Lower leg skin (tissue), 4 donors: ENCODE data around the gene SPC25. TPM values are rescaled to one million over a fixed set of nuclear protein-coding genes. Genes with fewer than 3 reads are reported as not detected.
A peak's percentile ranks its signal among the peaks of the same experiment; 100 is the strongest.
"Not testable (repeated sequence)": the region's sequence is repeated elsewhere in the genome, so short reads cannot be mapped to it uniquely, and the experiment has no call there.

Source experiments
- DNase-seq, 2 donors: peaks; one replicate each; pipeline ENCODE4 v3.0.0-alpha.2; 2019; ENCODE audit warnings: low spot score in 2 of 2
- H3K4me3 ChIP-seq: fragments of 200-600 bp; sonication (generic); 2 replicates; pipeline ENCODE4 v1.5.1; 2017; ENCODE audit warnings: mild to moderate bottlenecking, low read depth; ENCODE audit not compliant: poor library complexity, severe bottlenecking
- POLR2A ChIP-seq, 2 donors: fragments of 450-650 bp; IDR thresholded peaks; one replicate each; pipeline ENCODE4 v1.6.1; 2016 to 2017; ENCODE audit warnings: antibody characterized with exemption in 2 of 2, mild to moderate bottlenecking in 1 of 2, moderate library complexity in 1 of 2
- WGBS, 2 donors: methylation state at CpG; one replicate each; pipeline ENCODE4 v1.1.5; 2018; 5-methylcytosine and 5-hydroxymethylcytosine counted together
- intact Hi-C: fragments of 100-400 bp; cut with DNase I; formaldehyde crosslinking; loops from one replicate; pipeline ENCODE4 v1.15.0; 2023; ENCODE audit warnings: low total_unique reads
- total RNA-seq, 4 donors: library from RNA; depleted of rRNA; stranded (reverse); fragments of >200 nt; gene quantifications; one replicate each; pipeline ENCODE4 v1.1.0, GENCODE V29; 2016
- TF ChIP-seq, protein P1 (sequence below), 3 donors: fragments of 450-650 bp; IDR thresholded peaks; one replicate each; pipeline ENCODE4 v1.5.1; 2016; ENCODE audit warnings: antibody characterized with exemption in 3 of 3, mild to moderate bottlenecking in 3 of 3, moderate library complexity in 2 of 3

SPC25 gene, protein sequence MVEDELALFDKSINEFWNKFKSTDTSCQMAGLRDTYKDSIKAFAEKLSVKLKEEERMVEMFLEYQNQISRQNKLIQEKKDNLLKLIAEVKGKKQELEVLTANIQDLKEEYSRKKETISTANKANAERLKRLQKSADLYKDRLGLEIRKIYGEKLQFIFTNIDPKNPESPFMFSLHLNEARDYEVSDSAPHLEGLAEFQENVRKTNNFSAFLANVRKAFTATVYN
- 1 to 10 TPM in 1 of 4 donors, under 1 TPM in 1, not detected in 2; 0.74 to 1.2 TPM for total RNA-seq

DNA sequence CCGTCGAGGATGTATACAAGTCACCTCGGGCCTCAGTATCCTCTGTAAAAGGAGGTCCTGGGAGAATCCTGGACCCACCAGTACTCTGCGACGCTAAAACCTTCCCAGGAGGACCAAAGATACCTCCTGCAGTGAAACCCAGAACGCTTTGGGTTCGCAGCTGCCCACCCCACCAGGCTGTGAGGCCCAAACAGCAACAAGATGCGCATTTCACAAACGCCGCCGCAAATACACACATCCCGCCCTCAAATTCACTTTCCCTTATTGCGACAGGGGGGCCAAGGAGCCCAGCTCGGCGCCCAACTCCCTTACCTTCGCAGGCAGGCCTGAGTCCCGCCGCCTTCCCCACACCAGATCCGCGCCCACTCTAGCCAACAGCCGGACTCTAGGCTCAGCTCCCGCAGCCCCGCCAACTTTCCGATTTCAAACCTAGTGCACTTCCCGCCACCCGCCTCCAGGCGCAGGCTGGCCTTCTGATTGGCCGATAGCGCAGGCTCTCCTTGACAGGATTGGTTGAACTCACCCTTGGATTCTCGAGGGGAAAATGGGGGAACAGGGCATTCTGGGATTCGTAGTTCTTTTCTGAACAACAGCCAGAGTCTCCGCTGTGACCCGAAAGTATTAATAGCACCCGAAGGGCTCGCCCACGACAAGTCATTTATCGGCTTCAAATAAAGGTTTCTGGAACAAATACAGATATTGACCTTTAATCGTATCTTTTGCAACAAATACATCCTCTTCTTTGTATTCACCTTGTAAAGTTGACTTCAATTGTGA, at the start of gene SPC25:
Gene SPC25 (minus strand): TSS at position 425 of the 777 bp plus-strand sequence. CDS start 911 bp downstream, outside the sequence.
- H3K4me3 ChIP-seq: peak within 1 kb of the TSS; percentile 38
- DNase-seq: peak; percentile 86 to 96
- intact Hi-C loops: no loop called here
- no peak for TF ChIP-seq POLR2A (IDR thresholded peaks at IDR 0.05)
- TF ChIP-seq, protein P1, sequence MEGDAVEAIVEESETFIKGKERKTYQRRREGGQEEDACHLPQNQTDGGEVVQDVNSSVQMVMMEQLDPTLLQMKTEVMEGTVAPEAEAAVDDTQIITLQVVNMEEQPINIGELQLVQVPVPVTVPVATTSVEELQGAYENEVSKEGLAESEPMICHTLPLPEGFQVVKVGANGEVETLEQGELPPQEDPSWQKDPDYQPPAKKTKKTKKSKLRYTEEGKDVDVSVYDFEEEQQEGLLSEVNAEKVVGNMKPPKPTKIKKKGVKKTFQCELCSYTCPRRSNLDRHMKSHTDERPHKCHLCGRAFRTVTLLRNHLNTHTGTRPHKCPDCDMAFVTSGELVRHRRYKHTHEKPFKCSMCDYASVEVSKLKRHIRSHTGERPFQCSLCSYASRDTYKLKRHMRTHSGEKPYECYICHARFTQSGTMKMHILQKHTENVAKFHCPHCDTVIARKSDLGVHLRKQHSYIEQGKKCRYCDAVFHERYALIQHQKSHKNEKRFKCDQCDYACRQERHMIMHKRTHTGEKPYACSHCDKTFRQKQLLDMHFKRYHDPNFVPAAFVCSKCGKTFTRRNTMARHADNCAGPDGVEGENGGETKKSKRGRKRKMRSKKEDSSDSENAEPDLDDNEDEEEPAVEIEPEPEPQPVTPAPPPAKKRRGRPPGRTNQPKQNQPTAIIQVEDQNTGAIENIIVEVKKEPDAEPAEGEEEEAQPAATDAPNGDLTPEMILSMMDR (IDR thresholded peaks at IDR 0.05): no peak
- 1 to 3% methylated on average over 38 of the region's 38 CpGs for WGBS, 2 donors

DNA sequence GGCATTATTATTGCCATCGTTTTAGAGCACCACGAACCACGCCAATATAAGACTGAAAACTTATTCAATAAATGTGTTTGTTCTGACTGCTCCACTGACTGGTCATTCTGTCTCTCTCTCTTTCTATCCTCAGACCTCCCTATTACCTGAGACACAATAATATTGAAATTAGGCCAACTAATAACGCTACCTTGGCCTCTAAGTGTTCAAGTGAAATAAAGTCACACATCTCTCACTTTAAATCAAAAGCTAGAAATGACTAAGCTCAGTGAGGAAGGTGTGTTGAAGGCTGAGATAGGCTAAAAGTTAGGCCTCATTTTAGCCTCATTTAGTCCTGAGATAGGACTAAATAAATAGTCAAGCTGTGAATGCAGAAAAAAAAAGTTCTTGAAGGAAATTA, 49.7 kb upstream of the SPC25 start:
- no peak overlapping the region for H3K4me3 ChIP-seq
- TF ChIP-seq, protein P1 (IDR thresholded peaks at IDR 0.05): no peak
- TF ChIP-seq POLR2A (IDR thresholded peaks at IDR 0.05): no peak
- DNase-seq: no peak
- WGBS, 2 donors: 89% methylated on average over 4 of the region's 4 CpGs
- intact Hi-C loops: no loop called here

DNA sequence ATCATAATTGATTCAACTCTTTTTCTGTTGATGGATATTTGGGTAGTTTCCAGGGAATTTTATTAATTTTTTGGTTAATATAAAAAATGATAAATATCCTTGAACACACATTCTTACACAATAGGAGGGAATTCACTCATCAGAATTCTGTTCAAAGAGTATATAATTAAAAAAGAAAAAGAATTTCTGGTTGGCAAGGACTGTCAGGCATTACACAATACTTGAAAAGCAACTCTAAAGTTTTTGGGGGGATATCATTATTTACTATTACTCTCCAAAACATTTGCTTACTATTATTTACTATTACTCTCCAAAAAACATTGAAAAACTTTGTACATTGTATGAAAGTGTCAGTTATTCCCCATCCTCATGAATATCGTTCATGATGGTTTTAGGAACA, 48.8 kb upstream of the SPC25 start:
- DNase-seq: no peak
- TF ChIP-seq POLR2A (IDR thresholded peaks at IDR 0.05): no peak
- TF ChIP-seq, protein P1 (IDR thresholded peaks at IDR 0.05): no peak
- WGBS, 2 donors: 89 to 93% methylated on average over 1 of the region's 1 CpG
- intact Hi-C loops: no loop called here
- no peak overlapping the region for H3K4me3 ChIP-seq

DNA sequence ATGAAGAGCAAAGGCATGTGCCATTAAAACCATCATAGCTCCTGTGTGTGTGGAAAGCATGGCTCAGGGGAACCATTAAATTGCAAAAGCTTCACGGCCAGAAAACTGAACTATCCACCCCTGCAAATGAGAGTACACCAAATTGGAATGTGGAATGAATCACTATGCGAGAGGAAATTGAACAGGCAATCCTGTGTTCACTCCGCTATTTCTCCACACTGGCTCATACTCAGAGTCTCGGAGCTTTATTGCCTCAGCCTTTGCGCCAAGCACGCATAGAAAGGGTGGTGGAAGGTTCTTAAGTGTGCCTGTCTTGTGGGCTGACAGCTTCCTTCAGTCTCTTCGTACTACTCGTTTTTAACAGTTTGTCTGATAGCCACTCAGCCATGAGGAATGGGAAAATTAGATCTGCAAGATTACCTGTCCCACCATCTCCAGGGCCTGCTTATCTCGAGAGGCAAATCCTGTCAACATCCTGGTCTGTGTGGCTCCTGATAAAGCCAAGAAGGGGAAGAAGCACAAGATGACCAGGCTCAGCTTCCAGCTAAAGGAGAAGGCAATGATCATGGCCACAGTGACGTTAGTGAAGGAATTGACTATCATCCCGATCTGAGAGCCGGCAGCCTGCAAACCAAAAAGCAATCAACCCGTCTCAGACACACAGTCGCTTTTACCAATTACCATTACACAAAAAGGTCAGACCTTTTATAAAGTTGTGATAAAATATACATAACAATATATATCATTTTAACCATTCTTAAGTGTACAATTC, 45.8 kb upstream of the SPC25 start:
- no peak overlapping the region for H3K4me3 ChIP-seq
- TF ChIP-seq, protein P1 (IDR thresholded peaks at IDR 0.05): no peak
- TF ChIP-seq POLR2A (IDR thresholded peaks at IDR 0.05): no peak
- intact Hi-C loops: no loop called here
- 79 to 80% methylated on average over 14 of the region's 14 CpGs for WGBS, 2 donors
- DNase-seq: no peak

DNA sequence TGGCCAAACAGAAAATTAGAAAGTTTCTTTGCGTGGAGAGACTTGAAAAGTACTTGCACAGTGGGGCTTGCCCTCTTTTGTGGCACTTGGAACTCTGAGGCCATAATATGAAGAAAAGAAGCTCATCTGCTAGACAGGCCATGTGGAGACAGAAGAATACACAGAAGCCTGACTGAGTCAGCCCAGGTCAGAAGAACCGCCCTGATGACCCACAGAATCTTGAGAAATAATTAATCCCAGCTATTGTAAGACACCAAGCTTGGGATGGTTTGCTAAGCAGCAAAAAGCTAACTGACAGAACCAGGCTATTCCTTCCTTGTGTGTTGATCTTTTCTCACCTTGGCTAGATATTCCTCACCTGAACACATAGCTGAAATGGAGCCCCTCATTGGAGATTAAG, 44.6 kb upstream of the SPC25 start:
- no peak for DNase-seq
- no peak overlapping the region for H3K4me3 ChIP-seq
- TF ChIP-seq, protein P1 (IDR thresholded peaks at IDR 0.05): no peak
- no peak for TF ChIP-seq POLR2A (IDR thresholded peaks at IDR 0.05)
- intact Hi-C loops: no loop called here
- WGBS, 2 donors: 87 to 88% methylated on average over 2 of the region's 2 CpGs

DNA sequence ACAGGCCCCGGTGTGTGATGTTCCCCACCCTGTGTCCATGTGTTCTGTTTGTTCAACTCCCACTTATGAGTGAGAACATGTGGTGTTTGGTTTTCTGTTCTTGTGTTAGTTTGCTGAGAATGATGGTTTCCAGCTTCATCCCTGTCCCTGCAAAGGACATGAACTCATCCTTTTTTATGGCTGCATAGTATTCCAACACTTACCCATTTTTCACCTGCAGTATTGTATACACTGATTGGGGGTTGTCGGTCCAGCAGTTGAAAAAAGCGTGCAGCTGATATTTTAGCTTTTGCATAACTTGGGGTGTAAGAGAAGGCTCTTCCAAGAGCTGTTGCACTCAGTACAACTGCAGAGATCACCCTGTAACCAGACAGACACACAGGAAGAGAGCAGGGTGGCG, 41.9 kb upstream of the SPC25 start:
- WGBS, 2 donors: 93 to 95% methylated on average over 4 of the region's 4 CpGs
- H3K4me3 ChIP-seq, intact Hi-C loops, DNase-seq: not testable (repeated sequence)
